HepG2 (cell line): ENCODE measurements around the gene THADA. TPM values are rescaled to one million over a fixed set of nuclear protein-coding genes. Genes with fewer than 3 reads are reported as not detected.

Experiments used
- ATAC-seq: fragments of 200-7000 bp; cut with Tn5 transposase; 3 replicates; pipeline ENCODE4 v1.9.1; 2020; ENCODE audit warnings: mild to moderate bottlenecking, moderate library complexity
- BruUV-seq: library from RNA; stranded (reverse); fragments of 400-500 nt; replicated peaks from 2 replicates; lab custom pipeline; 2021; lab: Mats Ljungman, UMichigan
- CTCF ChIA-PET: fragments of 300-600 bp; formaldehyde crosslinking; extraction: SDS; loops from one replicate; lab custom pipeline; 2021; ENCODE audit warnings: low total read pairs, inconsistent platforms, low intra/inter-chr PET ratio; lab: Yijun Ruan, JAX
- POLR2A ChIA-PET: fragments of 350-600 bp; sonication (Branson Sonifier 250); formaldehyde crosslinking; loops from one replicate; lab custom pipeline; 2020; ENCODE audit warnings: antibody characterized with exemption, inconsistent platforms; lab: Yijun Ruan, JAX
- DNase-seq: peaks from one replicate; pipeline ENCODE4 v3.0.0-alpha.2; 2015; ENCODE audit warnings: low spot score
- FAIRE-seq: peaks from 3 replicates; lab custom pipeline; 2011; peaks lifted over from hg19 to GRCh38; lab: Jason Lieb, UNC
- H2AFZ ChIP-seq: one replicate; pipeline ENCODE4 v1.6.1; 2011; ENCODE audit warnings: low read length, inconsistent platforms
- H3K27ac ChIP-seq: fragments of 300-600 bp; 3 replicates; pipeline ENCODE4 v1.8.0; 2011; ENCODE audit warnings: mixed run types, mild to moderate bottlenecking, mixed read lengths, low read length, inconsistent platforms; ENCODE audit not compliant: insufficient read depth; ENCODE audit errors: extremely low read length
- H3K27me3 ChIP-seq, 2 experiments: fragments of 200-600 bp in 1 of 2; 2 replicates in 1 of 2; 3 replicates in 1 of 2; pipeline versions ENCODE4 v1.6.0 to v1.8.0; 2011; ENCODE audit warnings: low read length in 2 of 2, mild to moderate bottlenecking in 2 of 2, moderate library complexity in 2 of 2, inconsistent platforms in 1 of 2; ENCODE audit not compliant: insufficient read depth in 2 of 2, control insufficient read depth in 1 of 2
- H3K36me3 ChIP-seq, 2 experiments: fragments of 200-600 bp in 1 of 2; replicated peaks in 1 of 2; 2 replicates in 1 of 2; 3 replicates in 1 of 2; pipeline versions ENCODE4 v1.5.1 to v1.8.0; 2011; ENCODE audit warnings: low read length in 2 of 2, inconsistent platforms in 1 of 2; ENCODE audit not compliant: insufficient read depth in 2 of 2, control insufficient read depth in 1 of 2
- H3K4me1 ChIP-seq: 2 replicates; pipeline ENCODE4 v1.5.1; 2012; ENCODE audit warnings: low read length, inconsistent platforms; ENCODE audit not compliant: insufficient read depth
- H3K4me2 ChIP-seq: 2 replicates; pipeline ENCODE4 v1.6.0; 2011; ENCODE audit warnings: low read depth, low read length, inconsistent platforms
- H3K4me3 ChIP-seq, 3 experiments: fragments of 200-600 bp in 1 of 3; sonication (generic), shearing (Covaris generic) in 1 of 3; replicated peaks in 1 of 3; 2 replicates each; pipeline ENCODE4 v1.5.1; 2011 to 2016; ENCODE audit warnings: low read length in 3 of 3, inconsistent platforms in 2 of 3, low read depth in 2 of 3, mild to moderate bottlenecking in 2 of 3, control low read depth in 1 of 3, mixed read lengths in 1 of 3; ENCODE audit not compliant: insufficient read depth in 1 of 3
- H3K79me2 ChIP-seq: one replicate; pipeline ENCODE4 v1.6.1; 2011; ENCODE audit warnings: low read length, inconsistent platforms; ENCODE audit not compliant: insufficient read depth
- H3K9ac ChIP-seq: 2 replicates; pipeline ENCODE4 v1.6.0; 2011; ENCODE audit warnings: mild to moderate bottlenecking, low read depth, low read length, inconsistent platforms; ENCODE audit not compliant: insufficient read depth
- H3K9me3 ChIP-seq: 2 replicates; pipeline ENCODE4 v1.5.1; 2012; ENCODE audit warnings: mild to moderate bottlenecking, low read length
- H4K20me1 ChIP-seq: 2 replicates; pipeline ENCODE4 v1.6.0; 2011; ENCODE audit warnings: inconsistent platforms, mild to moderate bottlenecking, low read length, moderate library complexity; ENCODE audit not compliant: insufficient read depth
- ARID2 ChIP-seq: sonication (generic); formaldehyde crosslinking; IDR thresholded peaks from 2 replicates; pipeline ENCODE4 v1.8.1; 2022; ENCODE audit warnings: mild to moderate bottlenecking, missing genetic modification reagents, borderline replicate concordance
- ARNT2 ChIP-seq: sonication (generic); formaldehyde crosslinking; IDR thresholded peaks from 2 replicates; pipeline ENCODE4 v1.8.0; 2022; ENCODE audit warnings: mild to moderate bottlenecking, low read depth, missing genetic modification reagents, moderate library complexity
- MEIS2 ChIP-seq: sonication (generic); formaldehyde crosslinking; IDR thresholded peaks from 2 replicates; pipeline ENCODE4 v1.9.0; 2021; ENCODE audit warnings: mild to moderate bottlenecking, missing genetic modification reagents
- MTA3 ChIP-seq: sonication (generic); formaldehyde crosslinking; IDR thresholded peaks from 2 replicates; pipeline ENCODE4 v1.4.0; 2020; ENCODE audit warnings: missing genetic modification reagents
- NAIF1 ChIP-seq: sonication (generic); formaldehyde crosslinking; IDR thresholded peaks from 2 replicates; pipeline ENCODE4 v1.5.0; 2020; ENCODE audit warnings: mild to moderate bottlenecking, missing genetic modification reagents, borderline replicate concordance
- RNF2 ChIP-seq: fragments of 450-650 bp; conservative IDR thresholded peaks from 2 replicates; pipeline ENCODE4 v1.6.1; 2016; ENCODE audit warnings: low read depth
- SNRNP70 ChIP-seq: fragments of 200-400 bp; formaldehyde crosslinking; IDR thresholded peaks from 2 replicates; pipeline ENCODE4 v1.6.1; 2017; ENCODE audit warnings: mild to moderate bottlenecking, low read depth, low read length, moderate library complexity
- SOX5 ChIP-seq: IDR thresholded peaks from 2 replicates; pipeline ENCODE4 v1.6.1; 2016; ENCODE audit warnings: borderline replicate concordance
- TGIF2 ChIP-seq: IDR thresholded peaks from 2 replicates; pipeline ENCODE4 v1.6.1; 2016; ENCODE audit warnings: control low read depth, missing compliant biosample characterization
- ZNF451 ChIP-seq: sonication (generic); formaldehyde crosslinking; IDR thresholded peaks from 2 replicates; pipeline ENCODE4 v1.5.0; 2020; ENCODE audit warnings: mild to moderate bottlenecking, missing genetic modification reagents
- WGBS: methylation state at CpG from one replicate; pipeline ENCODE4 v1.1.6; 2017; ENCODE audit warnings: low lambda C conversion rate; 5-methylcytosine and 5-hydroxymethylcytosine counted together
- in situ Hi-C: cut with HindIII; loops from 2 replicates; pipeline ENCODE4 v1.10.0; 2017; ENCODE audit warnings: low pct_unique_long_range_greater_than_20kb; ENCODE audit not compliant: extremely low pct_ligation_motif_present
- intact Hi-C: fragments of 100-400 bp; cut with micrococcal nuclease; formaldehyde crosslinking; loops from one replicate; pipeline ENCODE4 v1.10.0; 2022; ENCODE audit not compliant: unreplicated experiment
- polyA plus RNA-seq, 8 experiments: library from polyadenylated mRNA; depleted of rRNA in 3 of 8; stranded (reverse) in 7 of 8; unstranded in 1 of 8; fragments of >200 nt; fragmentation: Illumina TruSeq in 4 of 8; extraction: Trizol in 4 of 8; gene quantifications; 2 replicates each; pipeline versions ENCODE4 v1.2.1 to v1.2.3, GENCODE V29; 2011 to 2016; ENCODE audit warnings: low read depth in 4 of 8, missing spikeins in 1 of 8, mixed read lengths in 1 of 8; ENCODE audit not compliant: insufficient read depth in 1 of 8
- total RNA-seq, 5 experiments: library from RNA; depleted of rRNA; stranded (reverse); fragments of >200 nt; fragmentation: Illumina TruSeq; extraction: Trizol; gene quantifications; 2 replicates each; pipeline ENCODE4 v1.2.3, GENCODE V29; 2016; ENCODE audit warnings: low read depth in 1 of 5
- TF ChIP-seq, protein P1 (sequence below): sonication (generic); formaldehyde crosslinking; IDR thresholded peaks from 2 replicates; pipeline ENCODE4 v1.8.0; 2023; ENCODE audit warnings: mild to moderate bottlenecking, missing genetic modification reagents
- TF ChIP-seq, protein P2 (sequence below): sonication (generic); formaldehyde crosslinking; IDR thresholded peaks from 2 replicates; pipeline ENCODE4 v1.5.1; 2020; ENCODE audit warnings: mild to moderate bottlenecking, moderate library complexity, missing genetic modification reagents
- TF ChIP-seq, protein P3 (sequence below): IDR thresholded peaks from 2 replicates; pipeline ENCODE4 v1.6.1; 2016; ENCODE audit warnings: mild to moderate bottlenecking, missing biosample characterization, missing genetic modification reagents
- TF ChIP-seq, protein P4 (sequence below): sonication (generic); formaldehyde crosslinking; conservative IDR thresholded peaks from 2 replicates; pipeline ENCODE4 v1.4.0; 2020; ENCODE audit warnings: missing genetic modification reagents
- TF ChIP-seq, protein P5 (sequence below): sonication (generic); formaldehyde crosslinking; IDR thresholded peaks from 2 replicates; pipeline ENCODE4 v1.4.0; 2020; ENCODE audit warnings: mild to moderate bottlenecking, missing genetic modification reagents
- TF ChIP-seq, protein P6 (sequence below): IDR thresholded peaks from 2 replicates; pipeline ENCODE4 v1.6.1; 2016; ENCODE audit warnings: control low read depth

Gene THADA
- total and polyA plus RNA-seq, 2 of the 13 experiments (the other 11 are each of a cell fraction or from before 2014, with no cell fraction given): 12.7 to 21.7 TPM

DNA sequence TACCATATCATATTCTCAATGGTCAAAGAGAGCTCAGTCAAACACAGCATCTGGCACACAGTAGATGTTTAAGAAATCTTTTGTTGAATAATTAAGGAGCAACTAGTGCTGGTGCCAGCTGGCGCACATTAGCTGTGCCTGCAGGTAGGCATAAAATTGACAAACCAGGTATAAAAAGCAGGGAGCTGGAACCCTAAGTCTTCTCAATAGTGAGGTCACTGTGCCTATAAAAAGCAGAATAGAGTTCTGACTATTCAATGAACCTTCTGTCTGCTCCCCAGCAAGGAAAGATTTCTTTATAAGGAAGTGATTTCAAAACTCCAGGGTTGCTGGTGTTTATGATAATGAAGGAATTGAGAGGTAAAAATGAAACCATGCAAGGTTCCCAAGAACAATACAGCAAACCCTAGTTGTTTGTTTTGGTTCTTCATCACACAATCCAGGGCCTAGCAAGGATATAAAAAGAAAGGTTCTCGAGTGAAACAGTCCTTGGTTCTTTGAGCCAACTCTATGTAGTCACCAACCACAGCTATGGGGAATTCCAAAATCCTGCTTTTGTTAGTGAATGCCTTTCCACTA, 76.1 kb downstream of the THADA start (continued):
- TF ChIP-seq, protein P1, sequence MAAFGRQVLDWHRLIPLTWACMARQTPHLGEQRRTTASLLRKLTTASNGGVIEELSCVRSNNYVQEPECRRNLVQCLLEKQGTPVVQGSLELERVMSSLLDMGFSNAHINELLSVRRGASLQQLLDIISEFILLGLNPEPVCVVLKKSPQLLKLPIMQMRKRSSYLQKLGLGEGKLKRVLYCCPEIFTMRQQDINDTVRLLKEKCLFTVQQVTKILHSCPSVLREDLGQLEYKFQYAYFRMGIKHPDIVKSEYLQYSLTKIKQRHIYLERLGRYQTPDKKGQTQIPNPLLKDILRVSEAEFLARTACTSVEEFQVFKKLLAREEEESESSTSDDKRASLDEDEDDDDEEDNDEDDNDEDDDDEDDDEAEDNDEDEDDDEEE (CRISPR knock-in tag): no peak
- TF ChIP-seq ZNF451 (CRISPR knock-in tag): no peak
- TF ChIP-seq RNF2: no peak
- TF ChIP-seq, protein P2, sequence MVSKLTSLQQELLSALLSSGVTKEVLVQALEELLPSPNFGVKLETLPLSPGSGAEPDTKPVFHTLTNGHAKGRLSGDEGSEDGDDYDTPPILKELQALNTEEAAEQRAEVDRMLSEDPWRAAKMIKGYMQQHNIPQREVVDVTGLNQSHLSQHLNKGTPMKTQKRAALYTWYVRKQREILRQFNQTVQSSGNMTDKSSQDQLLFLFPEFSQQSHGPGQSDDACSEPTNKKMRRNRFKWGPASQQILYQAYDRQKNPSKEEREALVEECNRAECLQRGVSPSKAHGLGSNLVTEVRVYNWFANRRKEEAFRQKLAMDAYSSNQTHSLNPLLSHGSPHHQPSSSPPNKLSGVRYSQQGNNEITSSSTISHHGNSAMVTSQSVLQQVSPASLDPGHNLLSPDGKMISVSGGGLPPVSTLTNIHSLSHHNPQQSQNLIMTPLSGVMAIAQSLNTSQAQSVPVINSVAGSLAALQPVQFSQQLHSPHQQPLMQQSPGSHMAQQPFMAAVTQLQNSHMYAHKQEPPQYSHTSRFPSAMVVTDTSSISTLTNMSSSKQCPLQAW (CRISPR knock-in tag): no peak
- no peak for TF ChIP-seq TGIF2 (CRISPR knock-in tag)
- TF ChIP-seq ARNT2 (CRISPR knock-in tag): no peak
- TF ChIP-seq, protein P3, sequence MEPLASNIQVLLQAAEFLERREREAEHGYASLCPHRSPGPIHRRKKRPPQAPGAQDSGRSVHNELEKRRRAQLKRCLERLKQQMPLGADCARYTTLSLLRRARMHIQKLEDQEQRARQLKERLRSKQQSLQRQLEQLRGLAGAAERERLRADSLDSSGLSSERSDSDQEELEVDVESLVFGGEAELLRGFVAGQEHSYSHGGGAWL (CRISPR knock-in tag): no peak
- no peak for TF ChIP-seq MEIS2 (CRISPR knock-in tag)

DNA sequence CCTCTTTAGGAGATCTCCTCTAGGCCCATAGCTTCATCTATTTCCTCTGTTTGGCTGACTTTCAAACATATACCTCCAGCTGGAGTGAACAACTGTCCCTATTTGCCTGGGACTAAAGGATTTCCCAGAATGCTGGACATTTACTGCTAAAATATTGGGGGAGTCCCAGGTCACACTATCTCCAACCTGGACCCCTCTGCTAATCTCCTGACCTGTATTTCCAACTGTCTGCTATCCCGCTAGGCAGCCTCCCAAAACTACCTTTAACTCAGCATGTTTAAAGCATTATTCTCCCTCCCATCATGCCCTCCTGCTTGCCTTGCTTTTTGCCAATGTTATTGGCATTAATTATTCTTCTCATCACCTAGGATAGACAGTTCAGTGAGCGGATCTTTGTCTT, 77.1 kb downstream of the THADA start:
- Histone ChIP-seq H3K9me3 (no peaks in the 10 kb centered on the region), H3K36me3 (no peaks in the 10 kb centered on the region), H4K20me1 (no peaks in the 10 kb centered on the region), H3K9ac (no peak overlapping the region), H3K79me2 (no peaks in the 10 kb centered on the region), H3K27me3 (no peaks in the 10 kb centered on the region), H3K27ac (no peak overlapping the region), H3K4me2 (no peak overlapping the region), H3K4me1 (no peaks in the 10 kb centered on the region), H2AFZ (no peak overlapping the region), H3K4me3 (no peak overlapping the region)
- FAIRE-seq (no peak), ATAC-seq (no peak), DNase-seq (no peak)
- in situ Hi-C loops: no loop called here
- no peak for TF ChIP-seq MTA3 (CRISPR knock-in tag)
- no peak for TF ChIP-seq ARID2 (CRISPR knock-in tag)
- TF ChIP-seq, protein P4, sequence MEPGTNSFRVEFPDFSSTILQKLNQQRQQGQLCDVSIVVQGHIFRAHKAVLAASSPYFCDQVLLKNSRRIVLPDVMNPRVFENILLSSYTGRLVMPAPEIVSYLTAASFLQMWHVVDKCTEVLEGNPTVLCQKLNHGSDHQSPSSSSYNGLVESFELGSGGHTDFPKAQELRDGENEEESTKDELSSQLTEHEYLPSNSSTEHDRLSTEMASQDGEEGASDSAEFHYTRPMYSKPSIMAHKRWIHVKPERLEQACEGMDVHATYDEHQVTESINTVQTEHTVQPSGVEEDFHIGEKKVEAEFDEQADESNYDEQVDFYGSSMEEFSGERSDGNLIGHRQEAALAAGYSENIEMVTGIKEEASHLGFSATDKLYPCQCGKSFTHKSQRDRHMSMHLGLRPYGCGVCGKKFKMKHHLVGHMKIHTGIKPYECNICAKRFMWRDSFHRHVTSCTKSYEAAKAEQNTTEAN: no peak
- TF ChIP-seq, protein P5, sequence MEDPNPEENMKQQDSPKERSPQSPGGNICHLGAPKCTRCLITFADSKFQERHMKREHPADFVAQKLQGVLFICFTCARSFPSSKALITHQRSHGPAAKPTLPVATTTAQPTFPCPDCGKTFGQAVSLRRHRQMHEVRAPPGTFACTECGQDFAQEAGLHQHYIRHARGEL: no peak
- TF ChIP-seq SNRNP70: no peak
- TF ChIP-seq, protein P6, sequence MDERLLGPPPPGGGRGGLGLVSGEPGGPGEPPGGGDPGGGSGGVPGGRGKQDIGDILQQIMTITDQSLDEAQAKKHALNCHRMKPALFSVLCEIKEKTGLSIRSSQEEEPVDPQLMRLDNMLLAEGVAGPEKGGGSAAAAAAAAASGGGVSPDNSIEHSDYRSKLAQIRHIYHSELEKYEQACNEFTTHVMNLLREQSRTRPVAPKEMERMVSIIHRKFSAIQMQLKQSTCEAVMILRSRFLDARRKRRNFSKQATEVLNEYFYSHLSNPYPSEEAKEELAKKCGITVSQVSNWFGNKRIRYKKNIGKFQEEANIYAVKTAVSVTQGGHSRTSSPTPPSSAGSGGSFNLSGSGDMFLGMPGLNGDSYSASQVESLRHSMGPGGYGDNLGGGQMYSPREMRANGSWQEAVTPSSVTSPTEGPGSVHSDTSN (CRISPR knock-in tag): no peak
- TF ChIP-seq NAIF1 (CRISPR knock-in tag): no peak
- TF ChIP-seq SOX5 (CRISPR knock-in tag): no peak
- POLR2A ChIA-PET: no interaction called here
- 98% methylated on average over 2 of the region's 2 CpGs for WGBS
- CTCF ChIA-PET: no interaction called here
- no TSS peak for BruUV-seq
- intact Hi-C loops: no loop called here
